K562 (cell line): ENCODE data around the gene FCHSD1. TPM values are rescaled to one million over a fixed set of nuclear protein-coding genes. Genes with fewer than 3 reads are reported as not detected.

Source experiments
- BCLAF1 ChIP-seq, 2 experiments: fragments of 450-650 bp in 1 of 2; IDR thresholded peaks; 2 replicates each; pipeline ENCODE4 v1.6.1; 2011 to 2017; ENCODE audit warnings: low read depth in 2 of 2, antibody characterized with exemption in 1 of 2, borderline replicate concordance in 1 of 2, low read length in 1 of 2, mild to moderate bottlenecking in 1 of 2, mixed read lengths in 1 of 2; ENCODE audit not compliant: control insufficient read depth in 1 of 2
- BHLHE40 ChIP-seq: IDR thresholded peaks from 2 replicates; pipeline ENCODE4 v1.6.1; 2011; ENCODE audit warnings: low read length, improper control_type of control experiment
- C11orf30 ChIP-seq: fragments of 450-650 bp; IDR thresholded peaks from 2 replicates; pipeline ENCODE4 v1.6.1; 2016; ENCODE audit warnings: low read depth, mild to moderate bottlenecking
- HDAC1 ChIP-seq, 2 experiments: fragments of 450-650 bp; IDR thresholded peaks; 2 replicates each; pipeline ENCODE4 v1.6.1; 2016 to 2017; ENCODE audit warnings: inconsistent platforms in 1 of 2, mild to moderate bottlenecking in 1 of 2, moderate library complexity in 1 of 2
- JUN ChIP-seq, 2 experiments: sonication (generic) in 1 of 2; formaldehyde crosslinking in 1 of 2; IDR thresholded peaks; 2 replicates each; pipeline versions ENCODE4 v1.6.1 to v1.8.0; 2012 to 2022; ENCODE audit warnings: borderline replicate concordance in 2 of 2, mild to moderate bottlenecking in 2 of 2, improper control_type of control experiment in 1 of 2, low read depth in 1 of 2, low read length in 1 of 2, missing genetic modification reagents in 1 of 2
- LEF1 ChIP-seq: fragments of 450-650 bp; IDR thresholded peaks from 2 replicates; pipeline ENCODE4 v1.6.1; 2016; ENCODE audit warnings: mild to moderate bottlenecking
- MEIS2 ChIP-seq: fragments of 450-650 bp; IDR thresholded peaks from 2 replicates; pipeline ENCODE4 v1.6.1; 2014; ENCODE audit warnings: mild to moderate bottlenecking; ENCODE audit not compliant: partially characterized antibody
- MNT ChIP-seq, 2 experiments: fragments of 450-650 bp; conservative IDR thresholded peaks; 2 replicates each; pipeline ENCODE4 v1.6.1; 2017; ENCODE audit warnings: mild to moderate bottlenecking in 2 of 2, moderate library complexity in 2 of 2
- PHF20 ChIP-seq: fragments of 450-650 bp; IDR thresholded peaks from 2 replicates; pipeline ENCODE4 v1.6.1; 2018; ENCODE audit not compliant: partially characterized antibody
- POLR2AphosphoS2 ChIP-seq: IDR thresholded peaks from 2 replicates; pipeline ENCODE4 v1.6.1; 2012; ENCODE audit warnings: low read length, improper control_type of control experiment
- PTBP1 ChIP-seq: fragments of 200-400 bp; formaldehyde crosslinking; IDR thresholded peaks from 2 replicates; pipeline ENCODE4 v1.6.1; 2017; ENCODE audit warnings: low read depth, low read length
- RAD21 ChIP-seq, 2 experiments: fragments of 250-450 bp in 1 of 2; fragments of 450-650 bp in 1 of 2; sonication (Bioruptor Pico) in 1 of 2; formaldehyde crosslinking in 1 of 2; IDR thresholded peaks in 1 of 2; conservative IDR thresholded peaks in 1 of 2; 2 replicates each; pipeline versions ENCODE4 v1.4.0 to v1.8.0; 2020 to 2022; ENCODE audit warnings: mild to moderate bottlenecking in 2 of 2, moderate library complexity in 1 of 2
- RCOR1 ChIP-seq, 2 experiments: IDR thresholded peaks; 2 replicates each; pipeline ENCODE4 v1.6.1; 2012; ENCODE audit warnings: low read depth in 2 of 2, low read length in 2 of 2, borderline replicate concordance in 1 of 2, improper control_type of control experiment in 1 of 2
- SFPQ ChIP-seq: fragments of 200-400 bp; formaldehyde crosslinking; IDR thresholded peaks from 2 replicates; pipeline ENCODE4 v1.6.1; 2017; ENCODE audit warnings: mild to moderate bottlenecking, low read depth, low read length, moderate library complexity
- ZNF584 ChIP-seq: fragments of 200-800 bp; sonication (Bioruptor generic); IDR thresholded peaks from 2 replicates; pipeline ENCODE4 v1.6.1; 2016; ENCODE audit warnings: low read depth, mild to moderate bottlenecking, missing genetic modification characterization, missing compliant biosample characterization
- polyA plus RNA-seq, 8 experiments: library from polyadenylated mRNA; depleted of rRNA in 4 of 8; stranded (reverse) in 5 of 8; unstranded in 3 of 8; fragments of >200 nt; fragmentation: Nextera tagmentation in 2 of 8; fragmentation: Illumina TruSeq in 1 of 8; extraction: Ambion mirVana in 2 of 8; extraction: Trizol in 1 of 8; gene quantifications; 2 replicates each; pipeline versions ENCODE4 v1.2.1 to v1.2.3, GENCODE V29; 2011 to 2014; ENCODE audit warnings: inconsistent platforms in 1 of 8, missing spikeins in 1 of 8
- total RNA-seq, 7 experiments: library from RNA; depleted of rRNA in 6 of 7; stranded (reverse); fragments of >200 nt in 6 of 7; fragmentation: Illumina TruSeq in 2 of 7; extraction: Trizol in 2 of 7; gene quantifications; 2 replicates each; pipeline versions ENCODE4 v1.2.1 to v1.2.3, GENCODE V29; 2011 to 2021; ENCODE audit warnings: low replicate concordance in 1 of 7
- TF ChIP-seq, protein P1 (sequence below): fragments of 250-450 bp; sonication (Bioruptor Pico); IDR thresholded peaks from 2 replicates; pipeline ENCODE4 v1.9.0; 2021; ENCODE audit warnings: mild to moderate bottlenecking
- TF ChIP-seq, protein P2 (sequence below): fragments of 250-450 bp; sonication (Bioruptor Pico); IDR thresholded peaks from 2 replicates; pipeline ENCODE4 v1.5.0; 2021

FCHSD1 gene
- total and polyA plus RNA-seq, 9 of the 15 experiments (the other 6 are each of a cell fraction or from before 2014, with no cell fraction given): 0.35 to 37.5 (median 13.6) TPM

DNA sequence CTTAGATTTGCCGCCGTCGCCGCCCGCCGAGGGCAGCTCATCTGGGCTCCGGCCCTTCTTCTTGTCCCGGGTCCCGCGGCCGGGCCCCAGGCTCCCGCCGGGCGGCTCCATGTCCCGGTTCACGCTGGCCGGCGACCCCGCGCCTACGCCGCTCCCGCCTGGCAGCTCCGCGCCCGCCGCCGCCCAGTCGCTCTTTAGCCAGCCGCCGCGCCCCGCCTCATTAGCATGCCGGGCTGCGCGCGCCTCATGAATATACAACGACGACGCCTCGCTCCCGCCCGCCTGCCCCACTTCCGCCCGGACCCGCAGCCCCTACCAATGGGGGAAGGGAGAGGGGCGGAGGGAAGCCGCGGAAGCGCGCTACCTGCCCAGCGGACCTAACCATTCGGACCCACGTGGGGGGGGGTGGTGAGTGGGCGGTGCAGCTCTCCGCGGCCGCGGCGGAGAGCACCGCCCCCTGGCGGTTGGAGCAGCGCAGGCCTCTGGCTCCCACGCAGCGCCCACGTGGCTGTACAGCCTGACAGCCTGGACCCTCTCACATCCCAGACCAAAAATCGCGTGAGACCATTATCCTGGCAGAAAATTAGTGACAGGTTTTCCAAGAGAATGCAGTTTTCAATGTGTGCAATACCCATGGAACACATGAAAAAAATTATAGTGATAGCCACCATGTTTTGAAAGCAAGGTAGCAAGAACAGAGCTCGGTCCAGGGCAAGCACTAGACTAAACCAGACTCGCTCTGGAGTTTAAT lies 32.2 kb downstream of the FCHSD1 start, which contains the start of gene DIAPH1 (continued):
- peak in 1 of 2 experiments; percentile 87; a peak in 2 of 4 replicates for TF ChIP-seq BCLAF1 (IDR thresholded peaks at IDR 0.05; ENCODE audit: borderline replicate concordance in 1 of 2, control insufficient read depth in 1 of 2, low read depth in 2 of 2, low read length in 1 of 2)
- peak; percentile 58; the same call in 1 of the 2 replicates for TF ChIP-seq JUN (IDR thresholded peaks at IDR 0.05; ENCODE audit: borderline replicate concordance, low read depth, low read length)
- TF ChIP-seq JUN (CRISPR knock-in tag; IDR thresholded peaks at IDR 0.05; ENCODE audit: borderline replicate concordance): peak; percentile 66; the same call in 1 of the 2 replicates
- TF ChIP-seq HDAC1 (IDR thresholded peaks at IDR 0.05): peak in 1 of 2 experiments; percentile 95; a peak in 2 of 4 replicates
- TF ChIP-seq SFPQ: no peak
- TF ChIP-seq RCOR1 (IDR thresholded peaks at IDR 0.05; ENCODE audit: borderline replicate concordance in 1 of 2, low read depth in 2 of 2, low read length in 2 of 2): peak in 1 of 2 experiments; percentile 73; a peak in 2 of 4 replicates
- peak; percentile 92 for TF ChIP-seq BHLHE40
- TF ChIP-seq RAD21 (CRISPR knock-in tag; conservative IDR thresholded peaks at IDR 0.05 in 1 of 2, IDR thresholded peaks at IDR 0.05 in 1 of 2): peak; percentile 97 to 100
- 0 out of 2 replicates have a peak, but pooled peaks have one; percentile 35 for TF ChIP-seq PTBP1
- peak; percentile 74 for TF ChIP-seq POLR2AphosphoS2
- TF ChIP-seq MEIS2: peak; percentile 15
- peak; percentile 99 for TF ChIP-seq MNT (conservative IDR thresholded peaks at IDR 0.05)
- TF ChIP-seq ZNF584 (CRISPR knock-in tag): 0 out of 2 replicates have a peak, but pooled peaks have one; percentile 18
- peak; percentile 31 for TF ChIP-seq PHF20
- TF ChIP-seq, protein P1, sequence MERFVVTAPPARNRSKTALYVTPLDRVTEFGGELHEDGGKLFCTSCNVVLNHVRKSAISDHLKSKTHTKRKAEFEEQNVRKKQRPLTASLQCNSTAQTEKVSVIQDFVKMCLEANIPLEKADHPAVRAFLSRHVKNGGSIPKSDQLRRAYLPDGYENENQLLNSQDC (CRISPR knock-in tag): no peak
- no peak for TF ChIP-seq LEF1
- TF ChIP-seq, protein P2, sequence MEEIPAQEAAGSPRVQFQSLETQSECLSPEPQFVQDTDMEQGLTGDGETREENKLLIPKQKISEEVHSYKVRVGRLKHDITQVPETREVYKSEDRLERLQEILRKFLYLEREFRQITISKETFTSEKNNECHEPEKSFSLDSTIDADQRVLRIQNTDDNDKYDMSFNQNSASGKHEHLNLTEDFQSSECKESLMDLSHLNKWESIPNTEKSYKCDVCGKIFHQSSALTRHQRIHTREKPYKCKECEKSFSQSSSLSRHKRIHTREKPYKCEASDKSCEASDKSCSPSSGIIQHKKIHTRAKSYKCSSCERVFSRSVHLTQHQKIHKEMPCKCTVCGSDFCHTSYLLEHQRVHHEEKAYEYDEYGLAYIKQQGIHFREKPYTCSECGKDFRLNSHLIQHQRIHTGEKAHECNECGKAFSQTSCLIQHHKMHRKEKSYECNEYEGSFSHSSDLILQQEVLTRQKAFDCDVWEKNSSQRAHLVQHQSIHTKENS (CRISPR knock-in tag): no peak
- no peak for TF ChIP-seq C11orf30
